C4-2B (cell line): Measurements from ENCODE around the gene LRRC71.

Experiments
- ZFX ChIP-seq: fragments of 450-650 bp; IDR thresholded peaks from 2 replicates; pipeline ENCODE4 v1.6.1; 2017
- TF ChIP-seq, protein P1 (sequence below): fragments of 450-650 bp; conservative IDR thresholded peaks from 2 replicates; pipeline ENCODE4 v1.5.1; 2017; ENCODE audit warnings: mild to moderate bottlenecking

DNA sequence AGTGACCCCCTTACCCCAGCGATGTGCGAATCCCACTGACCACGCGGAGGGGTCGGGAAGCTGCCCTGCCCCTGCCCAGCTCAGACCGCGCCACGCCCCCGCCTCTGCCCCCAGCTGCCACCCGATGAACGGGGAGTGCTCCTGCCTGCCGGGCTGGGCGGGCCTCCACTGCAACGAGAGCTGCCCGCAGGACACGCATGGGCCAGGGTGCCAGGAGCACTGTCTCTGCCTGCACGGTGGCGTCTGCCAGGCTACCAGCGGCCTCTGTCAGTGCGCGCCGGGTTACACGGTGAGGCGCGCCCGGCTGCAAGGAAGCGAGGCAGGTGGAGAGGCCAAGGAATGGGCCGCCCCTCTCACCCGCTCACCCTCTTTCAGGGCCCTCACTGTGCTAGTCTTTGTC, 11.9 kb upstream of the LRRC71 start:
- TF ChIP-seq, protein P1, sequence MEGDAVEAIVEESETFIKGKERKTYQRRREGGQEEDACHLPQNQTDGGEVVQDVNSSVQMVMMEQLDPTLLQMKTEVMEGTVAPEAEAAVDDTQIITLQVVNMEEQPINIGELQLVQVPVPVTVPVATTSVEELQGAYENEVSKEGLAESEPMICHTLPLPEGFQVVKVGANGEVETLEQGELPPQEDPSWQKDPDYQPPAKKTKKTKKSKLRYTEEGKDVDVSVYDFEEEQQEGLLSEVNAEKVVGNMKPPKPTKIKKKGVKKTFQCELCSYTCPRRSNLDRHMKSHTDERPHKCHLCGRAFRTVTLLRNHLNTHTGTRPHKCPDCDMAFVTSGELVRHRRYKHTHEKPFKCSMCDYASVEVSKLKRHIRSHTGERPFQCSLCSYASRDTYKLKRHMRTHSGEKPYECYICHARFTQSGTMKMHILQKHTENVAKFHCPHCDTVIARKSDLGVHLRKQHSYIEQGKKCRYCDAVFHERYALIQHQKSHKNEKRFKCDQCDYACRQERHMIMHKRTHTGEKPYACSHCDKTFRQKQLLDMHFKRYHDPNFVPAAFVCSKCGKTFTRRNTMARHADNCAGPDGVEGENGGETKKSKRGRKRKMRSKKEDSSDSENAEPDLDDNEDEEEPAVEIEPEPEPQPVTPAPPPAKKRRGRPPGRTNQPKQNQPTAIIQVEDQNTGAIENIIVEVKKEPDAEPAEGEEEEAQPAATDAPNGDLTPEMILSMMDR: no peak
- TF ChIP-seq ZFX: no peak
